SK-N-SH (cell line): Measurements from ENCODE around the gene OXA1L.

ENCODE experiments used
- ELF1 ChIP-seq: IDR thresholded peaks from 2 replicates; pipeline ENCODE4 v1.4.0; 2012
- EZH2phosphoT487 ChIP-seq: fragments of 200-600 bp; sonication (generic); IDR thresholded peaks from 2 replicates; pipeline ENCODE4 v1.6.1; 2017; ENCODE audit warnings: low read depth, mixed run types, mild to moderate bottlenecking, antibody characterized with exemption, moderate library complexity, borderline replicate concordance

DNA sequence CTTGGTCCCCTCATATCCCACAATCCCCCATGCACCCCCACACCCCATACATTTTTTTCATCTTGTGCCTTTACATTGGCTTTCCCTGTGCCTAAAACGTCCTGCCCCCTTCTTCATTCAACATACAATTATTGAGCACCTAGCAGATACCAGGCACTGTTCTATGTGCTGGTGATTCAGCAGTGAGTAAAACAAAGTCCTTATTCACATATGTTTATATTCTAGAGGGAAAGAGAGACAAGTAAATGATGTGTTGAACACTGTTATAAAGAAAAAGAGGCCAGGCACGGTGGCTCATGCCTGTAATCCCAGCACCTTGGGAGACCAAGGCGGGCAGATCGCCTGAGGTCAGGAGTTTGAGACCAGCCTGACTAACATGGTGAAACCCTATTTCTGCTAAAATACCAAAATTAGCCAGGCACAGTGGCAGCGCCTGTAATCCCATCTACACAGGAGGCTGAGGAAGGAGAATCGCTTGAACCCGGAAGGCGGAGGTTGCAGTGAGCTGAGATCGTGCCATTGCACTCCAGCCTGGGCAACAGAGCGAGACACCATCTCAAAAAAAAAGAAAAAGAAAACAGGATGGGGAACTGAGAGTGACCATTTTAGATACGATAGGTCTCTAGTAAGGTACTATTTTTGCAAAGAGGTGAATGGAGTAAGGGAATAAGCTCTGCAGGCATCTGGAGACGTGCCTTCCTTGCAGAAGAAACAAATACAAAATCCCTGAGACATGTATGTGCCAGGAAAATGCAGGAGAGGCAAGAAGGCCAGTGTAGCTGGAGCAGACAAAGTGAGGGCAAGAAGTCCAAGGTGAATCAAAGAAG lies 36.6 kb downstream of the OXA1L start:
- TF ChIP-seq ELF1 = no peak
- no peak for TF ChIP-seq EZH2phosphoT487
